CD14-positive monocyte (primary cell): ENCODE results near the gene CADM2. TPM values are rescaled to one million over a fixed set of nuclear protein-coding genes. Genes with fewer than 3 reads are reported as not detected.

Experiments
- DNase-seq, 3 donors: peaks; one replicate each; pipeline ENCODE4 v3.0.0-alpha.2; 2011 to 2022
- H2AFZ ChIP-seq: 2 replicates; pipeline ENCODE4 v1.6.0; 2012; ENCODE audit warnings: mild to moderate bottlenecking, low read depth, low read length, inconsistent platforms; ENCODE audit not compliant: insufficient read depth, poor library complexity, severe bottlenecking
- H3K27ac ChIP-seq, 2 donors: 1 replicate in 1 of 2; 2 replicates in 1 of 2; pipeline ENCODE4 v1.5.1; 2012 to 2013; ENCODE audit warnings: low read length in 2 of 2, control low read depth in 1 of 2, inconsistent platforms in 1 of 2, low read depth in 1 of 2, mild to moderate bottlenecking in 1 of 2
- H3K27me3 ChIP-seq, 2 donors: one replicate each; pipeline versions ENCODE4 v1.6.0 to v1.6.1; 2011 to 2013; ENCODE audit warnings: low read length in 2 of 2; ENCODE audit not compliant: control insufficient read depth in 2 of 2, insufficient read depth in 2 of 2
- H3K36me3 ChIP-seq, 2 donors: replicated peaks in 1 of 2; 1 replicate in 1 of 2; 2 replicates in 1 of 2; pipeline versions ENCODE4 v1.5.1 to v1.6.1; 2012 to 2013; ENCODE audit warnings: low read length in 2 of 2, control low read depth in 1 of 2, inconsistent platforms in 1 of 2, mild to moderate bottlenecking in 1 of 2; ENCODE audit not compliant: insufficient read depth in 2 of 2, control insufficient read depth in 1 of 2
- H3K4me1 ChIP-seq, 2 donors: 1 replicate in 1 of 2; 2 replicates in 1 of 2; pipeline versions ENCODE4 v1.5.1 to v1.6.1; 2012 to 2013; ENCODE audit warnings: low read length in 2 of 2, control low read depth in 1 of 2, inconsistent platforms in 1 of 2, mild to moderate bottlenecking in 1 of 2, moderate library complexity in 1 of 2; ENCODE audit not compliant: insufficient read depth in 2 of 2, control insufficient read depth in 1 of 2
- H3K4me2 ChIP-seq: replicated peaks from 2 replicates; pipeline ENCODE3; 2012; ENCODE audit warnings: low read length, moderate library complexity, mild to moderate bottlenecking; ENCODE audit not compliant: poor library complexity, severe bottlenecking; ENCODE audit errors: extremely low read depth
- H3K4me3 ChIP-seq, 3 experiments: fragments of 200-600 bp in 1 of 3; sonication (generic) in 1 of 3; replicated peaks in 1 of 3; 1 replicate in 2 of 3; 2 replicates in 1 of 3; pipeline ENCODE4 v1.5.1; 2011 to 2013; ENCODE audit warnings: low read length in 3 of 3, mild to moderate bottlenecking in 3 of 3, control low read depth in 2 of 3, low read depth in 2 of 3, inconsistent platforms in 1 of 3, moderate library complexity in 1 of 3
- H3K79me2 ChIP-seq: 2 replicates; pipeline ENCODE4 v1.6.0; 2012; ENCODE audit warnings: mild to moderate bottlenecking, control low read depth, inconsistent platforms, low read length, moderate library complexity; ENCODE audit not compliant: insufficient read depth
- H3K9ac ChIP-seq: 2 replicates; pipeline ENCODE4 v1.6.0; 2017; ENCODE audit warnings: low read length, mild to moderate bottlenecking; ENCODE audit not compliant: insufficient read depth, poor library complexity, severe bottlenecking
- H3K9me3 ChIP-seq, 2 donors: replicated peaks in 1 of 2; 1 replicate in 1 of 2; 2 replicates in 1 of 2; pipeline versions ENCODE4 v1.5.1 to v1.6.1; 2012 to 2013; ENCODE audit warnings: low read length in 2 of 2, control low read depth in 1 of 2; ENCODE audit not compliant: control insufficient read depth in 1 of 2, insufficient read depth in 1 of 2
- H4K20me1 ChIP-seq: 2 replicates; pipeline ENCODE4 v1.6.0; 2012; ENCODE audit warnings: mild to moderate bottlenecking, low read length, control low read depth, moderate library complexity; ENCODE audit not compliant: insufficient read depth
- H3K27ac Mint-ChIP-seq, 7 donors: one replicate each; pipeline ENCODE4 v1.8.0; 2020; ENCODE audit warnings: mild to moderate bottlenecking in 7 of 7, mixed read lengths in 7 of 7, moderate library complexity in 6 of 7, inconsistent platforms in 2 of 7
- H3K27me3 Mint-ChIP-seq, 3 donors: one replicate each; pipeline ENCODE4 v1.8.0; 2021 to 2022; ENCODE audit warnings: low read depth in 3 of 3, mild to moderate bottlenecking in 3 of 3, mixed read lengths in 3 of 3, moderate library complexity in 3 of 3, inconsistent platforms in 1 of 3
- H3K36me3 Mint-ChIP-seq, 2 donors: one replicate each; pipeline ENCODE4 v1.8.0; 2020; ENCODE audit warnings: mixed read lengths in 2 of 2, inconsistent platforms in 1 of 2, mild to moderate bottlenecking in 1 of 2
- H3K4me1 Mint-ChIP-seq: one replicate; pipeline ENCODE4 v1.8.0; 2020; ENCODE audit warnings: mild to moderate bottlenecking, mixed read lengths
- H3K4me3 Mint-ChIP-seq, 2 donors: one replicate each; pipeline ENCODE4 v1.8.0; 2020; ENCODE audit warnings: mild to moderate bottlenecking in 2 of 2, mixed read lengths in 2 of 2, moderate library complexity in 1 of 2
- H3K9me3 Mint-ChIP-seq, 7 donors: one replicate each; pipeline ENCODE4 v1.8.0; 2020 to 2022; ENCODE audit warnings: mixed read lengths in 7 of 7, mild to moderate bottlenecking in 6 of 7, moderate library complexity in 6 of 7, inconsistent platforms in 2 of 7
- WGBS: methylation state at CpG from one replicate; pipeline ENCODE4 v1.1.5; 2013; ENCODE audit warnings: missing lambda C conversion rate; ENCODE audit not compliant: insufficient coverage; 5-methylcytosine and 5-hydroxymethylcytosine counted together
- intact Hi-C, 2 donors: fragments of 100-400 bp; cut with micrococcal nuclease; formaldehyde crosslinking; loops; one replicate each; pipeline versions ENCODE4 v1.15.0 to v1.15.1; 2023
- polyA plus RNA-seq, 3 donors: library from polyadenylated mRNA; depleted of rRNA in 1 of 3; unstranded in 2 of 3; stranded (reverse) in 1 of 3; fragments of 300-500 nt in 2 of 3; fragments of >200 nt in 1 of 3; fragmentation: Illumina TruSeq in 2 of 3; gene quantifications; 1 replicate in 2 of 3; 2 replicates in 1 of 3; pipeline ENCODE4 v1.2.3, GENCODE V29; 2012 to 2021
- TF ChIP-seq, protein P1 (sequence below): fragments of 200-600 bp; IDR thresholded peaks from one replicate; pipeline ENCODE4 v1.8.0; 2022; ENCODE audit warnings: antibody characterized with exemption, mild to moderate bottlenecking

Gene CADM2
- polyA plus RNA-seq, 3 donors = not detected

DNA sequence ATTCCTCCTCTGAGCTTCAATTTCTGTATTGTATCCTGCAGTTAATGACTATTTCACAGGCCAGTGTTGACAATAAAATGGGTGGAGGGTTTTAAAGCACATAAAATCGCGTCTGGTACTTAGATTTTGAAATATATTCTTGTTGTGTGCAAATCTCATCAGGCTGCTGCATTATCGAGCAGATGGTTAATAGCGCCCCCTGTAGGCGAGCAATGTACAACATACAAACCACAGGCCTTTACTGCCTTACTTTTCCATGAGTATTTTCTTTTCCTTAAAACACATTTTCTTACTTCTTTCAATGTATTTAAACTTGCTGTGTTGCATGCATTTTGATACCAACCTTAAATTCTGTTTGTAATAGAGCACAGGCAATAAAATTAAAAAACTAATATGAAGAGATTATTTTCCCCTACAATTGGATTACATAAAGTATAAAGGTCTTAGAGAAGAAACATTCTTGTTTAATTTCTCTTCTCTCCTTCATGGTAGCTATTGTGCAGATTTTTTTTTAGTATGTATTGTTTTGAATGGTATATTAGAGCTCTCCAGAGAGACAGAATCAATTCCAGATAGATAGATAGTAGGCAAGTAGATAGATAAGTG is 608.4 kb downstream of the CADM2 start:
- TF ChIP-seq, protein P1, sequence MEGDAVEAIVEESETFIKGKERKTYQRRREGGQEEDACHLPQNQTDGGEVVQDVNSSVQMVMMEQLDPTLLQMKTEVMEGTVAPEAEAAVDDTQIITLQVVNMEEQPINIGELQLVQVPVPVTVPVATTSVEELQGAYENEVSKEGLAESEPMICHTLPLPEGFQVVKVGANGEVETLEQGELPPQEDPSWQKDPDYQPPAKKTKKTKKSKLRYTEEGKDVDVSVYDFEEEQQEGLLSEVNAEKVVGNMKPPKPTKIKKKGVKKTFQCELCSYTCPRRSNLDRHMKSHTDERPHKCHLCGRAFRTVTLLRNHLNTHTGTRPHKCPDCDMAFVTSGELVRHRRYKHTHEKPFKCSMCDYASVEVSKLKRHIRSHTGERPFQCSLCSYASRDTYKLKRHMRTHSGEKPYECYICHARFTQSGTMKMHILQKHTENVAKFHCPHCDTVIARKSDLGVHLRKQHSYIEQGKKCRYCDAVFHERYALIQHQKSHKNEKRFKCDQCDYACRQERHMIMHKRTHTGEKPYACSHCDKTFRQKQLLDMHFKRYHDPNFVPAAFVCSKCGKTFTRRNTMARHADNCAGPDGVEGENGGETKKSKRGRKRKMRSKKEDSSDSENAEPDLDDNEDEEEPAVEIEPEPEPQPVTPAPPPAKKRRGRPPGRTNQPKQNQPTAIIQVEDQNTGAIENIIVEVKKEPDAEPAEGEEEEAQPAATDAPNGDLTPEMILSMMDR = peak; percentile 63
- peak in 1 of 3 donors; percentile 9 for DNase-seq
- no peak overlapping the region for H3K4me2 ChIP-seq
- no peaks in the 10 kb centered on the region for H3K79me2 ChIP-seq
- H3K27ac ChIP-seq = no peak overlapping the region
- H3K9me3 ChIP-seq = no peaks in the 10 kb centered on the region
- H3K36me3 ChIP-seq = no peaks in the 10 kb centered on the region
- H3K27me3 ChIP-seq = no peaks in the 10 kb centered on the region
- Mint-ChIP-seq H3K4me3 (no peak overlapping the region), H3K27me3 (peaks cover 0 to 2% (median 2%) of the 10 kb centered on the region in 3 donors), H3K36me3 (no peaks in the 10 kb centered on the region), H3K27ac (no peak overlapping the region), H3K9me3 (no peaks in the 10 kb centered on the region), H3K4me1 (peaks cover 2% of the 10 kb centered on the region)
- 10% methylated on average over 2 of the region's 5 CpGs for whole genome bisulfite sequencing
- no peak overlapping the region for H3K9ac ChIP-seq
- no peaks in the 10 kb centered on the region for H3K4me1 ChIP-seq
- H4K20me1 ChIP-seq = no peaks in the 10 kb centered on the region
- intact Hi-C loops = no loop called here
- no peak overlapping the region for H3K4me3 ChIP-seq
- H2AFZ ChIP-seq = no peak overlapping the region

DNA sequence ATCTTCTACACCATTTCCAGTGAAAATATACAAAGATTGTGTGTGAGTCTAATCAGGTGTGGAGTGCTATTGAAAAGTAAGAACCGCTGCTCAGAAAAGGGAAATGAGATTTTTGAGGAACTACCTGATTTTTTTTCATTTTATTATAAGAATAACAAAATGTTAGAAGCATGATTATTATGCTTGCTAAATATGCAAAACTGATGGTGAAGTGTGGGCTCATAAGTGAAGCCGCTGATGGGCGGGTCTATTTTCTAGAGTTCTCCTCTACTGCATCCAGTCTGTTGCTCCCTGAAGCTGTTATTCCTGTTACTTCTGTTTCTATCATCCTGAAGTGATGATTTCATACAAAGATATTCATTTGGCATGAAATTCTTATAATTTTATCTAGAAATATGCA is 612.0 kb downstream of the CADM2 start:
- Histone ChIP-seq H3K4me1 (no peaks in the 10 kb centered on the region), H3K36me3 (no peaks in the 10 kb centered on the region), H3K27me3 (no peaks in the 10 kb centered on the region), H3K79me2 (no peaks in the 10 kb centered on the region), H3K9ac (no peak overlapping the region), H4K20me1 (no peaks in the 10 kb centered on the region), H3K4me2 (no peak overlapping the region), H3K9me3 (no peaks in the 10 kb centered on the region), H2AFZ (no peak overlapping the region), H3K4me3 (no peak overlapping the region), H3K27ac (no peak overlapping the region)
- TF ChIP-seq, protein P1 = no peak
- Mint-ChIP-seq H3K4me3 (no peak overlapping the region), H3K4me1 (peaks cover 2% of the 10 kb centered on the region), H3K27ac (no peak overlapping the region), H3K27me3 (peaks cover 2% of the 10 kb centered on the region in 3 donors), H3K36me3 (no peaks in the 10 kb centered on the region), H3K9me3 (no peaks in the 10 kb centered on the region)
- WGBS = no CpG with 5 or more reads among the region's 3 CpGs
- DNase-seq = no peak
- intact Hi-C loops = loop anchor here in 1 of 2 donors (5.0 kb wide), 1 partner anchor 1029 kb away; no protein-coding TSS in a partner anchor
